Measurements from ENCODE around the gene AFAP1L1.

DNA sequence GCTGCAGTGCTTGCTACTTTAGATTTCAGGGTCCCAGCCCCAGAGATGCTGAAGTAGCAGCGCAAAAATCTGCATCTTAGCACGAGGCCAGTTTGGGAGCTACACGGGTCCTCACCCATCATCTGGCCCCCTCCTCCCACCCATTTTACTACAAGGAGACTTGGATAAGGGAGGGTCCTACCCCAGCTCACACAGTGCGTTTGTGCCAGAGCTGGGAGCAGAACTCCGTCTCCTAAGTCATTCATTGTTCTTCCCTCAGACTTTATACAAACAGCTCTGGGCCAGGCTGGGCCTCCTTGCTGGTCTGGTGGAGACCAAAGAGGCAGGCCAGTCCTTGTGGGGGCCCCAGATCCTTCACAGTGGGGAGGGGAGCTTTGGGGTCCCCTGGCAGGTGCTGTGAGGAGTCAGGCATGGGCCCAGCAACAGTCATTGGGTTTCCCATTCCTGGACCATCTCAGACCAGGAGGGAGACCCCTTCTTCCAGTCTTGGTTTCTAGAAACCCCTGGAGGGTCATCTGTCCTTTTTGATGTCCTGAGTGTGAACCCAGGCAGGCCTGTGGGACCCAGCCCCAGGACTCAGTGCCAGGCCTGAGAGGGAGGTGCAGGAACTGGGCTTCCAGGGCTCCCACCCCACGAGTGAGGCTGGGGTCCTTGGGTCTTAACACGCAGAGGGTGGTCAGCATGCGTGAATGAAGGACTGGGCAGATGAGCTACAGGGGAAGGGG is 109.8 kb downstream of the AFAP1L1 start:
- TF ChIP-seq TRIM24 (IDR thresholded peaks at IDR 0.05) (no peak), POLR2A (conservative IDR thresholded peaks at IDR 0.05) (no peak), EZH2 (IDR thresholded peaks at IDR 0.05; ENCODE audit: borderline replicate concordance, low read depth, low read length) (no peak), FOXP1 (CRISPR knock-in tag; IDR thresholded peaks at IDR 0.05) (no peak), HNRNPH1 (optimal IDR thresholded peaks at IDR 0.05; ENCODE audit: low read depth, low read length) (no peak), ZNF274 (IDR thresholded peaks at IDR 0.05; ENCODE audit: borderline replicate concordance, low read depth, low read length) (no peak), ZNF174 (CRISPR knock-in tag; IDR thresholded peaks at IDR 0.05) (no peak), HMG20B (CRISPR knock-in tag; IDR thresholded peaks at IDR 0.05) (no peak), ETV6 (IDR thresholded peaks at IDR 0.05; ENCODE audit: borderline replicate concordance in 1 of 2, low read depth in 2 of 2, low read length in 1 of 2) (no peak), ETV6 (CRISPR knock-in tag; IDR thresholded peaks at IDR 0.05; ENCODE audit: borderline replicate concordance) (no peak), HDGF (IDR thresholded peaks at IDR 0.05) (no peak), POLR2AphosphoS5 (IDR thresholded peaks at IDR 0.05; ENCODE audit: control insufficient read depth, insufficient read depth, low read depth, low read length) (no peak)
- TF ChIP-seq, protein P1, sequence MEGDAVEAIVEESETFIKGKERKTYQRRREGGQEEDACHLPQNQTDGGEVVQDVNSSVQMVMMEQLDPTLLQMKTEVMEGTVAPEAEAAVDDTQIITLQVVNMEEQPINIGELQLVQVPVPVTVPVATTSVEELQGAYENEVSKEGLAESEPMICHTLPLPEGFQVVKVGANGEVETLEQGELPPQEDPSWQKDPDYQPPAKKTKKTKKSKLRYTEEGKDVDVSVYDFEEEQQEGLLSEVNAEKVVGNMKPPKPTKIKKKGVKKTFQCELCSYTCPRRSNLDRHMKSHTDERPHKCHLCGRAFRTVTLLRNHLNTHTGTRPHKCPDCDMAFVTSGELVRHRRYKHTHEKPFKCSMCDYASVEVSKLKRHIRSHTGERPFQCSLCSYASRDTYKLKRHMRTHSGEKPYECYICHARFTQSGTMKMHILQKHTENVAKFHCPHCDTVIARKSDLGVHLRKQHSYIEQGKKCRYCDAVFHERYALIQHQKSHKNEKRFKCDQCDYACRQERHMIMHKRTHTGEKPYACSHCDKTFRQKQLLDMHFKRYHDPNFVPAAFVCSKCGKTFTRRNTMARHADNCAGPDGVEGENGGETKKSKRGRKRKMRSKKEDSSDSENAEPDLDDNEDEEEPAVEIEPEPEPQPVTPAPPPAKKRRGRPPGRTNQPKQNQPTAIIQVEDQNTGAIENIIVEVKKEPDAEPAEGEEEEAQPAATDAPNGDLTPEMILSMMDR (IDR thresholded peaks at IDR 0.05 in 2 of 3, conservative IDR thresholded peaks at IDR 0.05 in 1 of 3; ENCODE audit: insufficient read depth in 2 of 3, low read depth in 1 of 3, low read length in 3 of 3), result no peak
- TF ChIP-seq, protein P2, sequence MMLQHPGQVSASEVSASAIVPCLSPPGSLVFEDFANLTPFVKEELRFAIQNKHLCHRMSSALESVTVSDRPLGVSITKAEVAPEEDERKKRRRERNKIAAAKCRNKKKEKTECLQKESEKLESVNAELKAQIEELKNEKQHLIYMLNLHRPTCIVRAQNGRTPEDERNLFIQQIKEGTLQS (IDR thresholded peaks at IDR 0.05), result no peak
- TF ChIP-seq, protein P2 (CRISPR knock-in tag; conservative IDR thresholded peaks at IDR 0.05), result no peak
- TF ChIP-seq, protein P3, sequence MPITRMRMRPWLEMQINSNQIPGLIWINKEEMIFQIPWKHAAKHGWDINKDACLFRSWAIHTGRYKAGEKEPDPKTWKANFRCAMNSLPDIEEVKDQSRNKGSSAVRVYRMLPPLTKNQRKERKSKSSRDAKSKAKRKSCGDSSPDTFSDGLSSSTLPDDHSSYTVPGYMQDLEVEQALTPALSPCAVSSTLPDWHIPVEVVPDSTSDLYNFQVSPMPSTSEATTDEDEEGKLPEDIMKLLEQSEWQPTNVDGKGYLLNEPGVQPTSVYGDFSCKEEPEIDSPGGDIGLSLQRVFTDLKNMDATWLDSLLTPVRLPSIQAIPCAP (CRISPR knock-in tag; IDR thresholded peaks at IDR 0.05; ENCODE audit: borderline replicate concordance), result no peak

All from K562 (cell line).